Measurements from ENCODE around the gene TSEN34.

DNA sequence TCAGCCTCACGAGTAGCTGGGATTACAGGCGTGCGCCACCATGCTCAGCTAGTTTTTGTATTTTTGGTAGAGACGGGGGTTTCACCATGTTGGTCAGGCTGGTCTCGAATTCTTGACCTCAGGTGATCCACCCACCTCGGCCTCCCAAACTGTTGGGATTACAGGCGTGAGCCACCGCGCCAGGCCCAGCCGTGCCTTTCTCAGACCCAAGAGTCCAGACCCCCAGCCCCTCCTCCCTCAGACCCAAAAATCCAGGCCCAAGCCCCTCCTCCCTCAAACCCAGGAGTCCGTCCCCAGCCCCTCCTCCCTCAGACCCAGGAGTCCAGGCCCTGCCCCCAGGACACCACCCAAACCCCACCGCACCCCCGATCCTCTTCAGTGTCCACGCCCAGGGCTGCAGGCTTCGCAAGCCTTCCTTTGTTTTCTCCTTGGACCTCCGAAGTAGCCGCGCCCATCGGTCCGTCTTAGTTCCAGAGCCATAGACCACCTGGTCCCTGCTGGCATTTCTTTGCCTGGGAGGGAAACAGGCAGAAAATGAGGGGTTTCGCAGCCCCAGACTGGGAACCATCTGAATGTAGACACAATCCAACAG, 21.9 kb upstream of the TSEN34 start:
- TF ChIP-seq, protein P1, sequence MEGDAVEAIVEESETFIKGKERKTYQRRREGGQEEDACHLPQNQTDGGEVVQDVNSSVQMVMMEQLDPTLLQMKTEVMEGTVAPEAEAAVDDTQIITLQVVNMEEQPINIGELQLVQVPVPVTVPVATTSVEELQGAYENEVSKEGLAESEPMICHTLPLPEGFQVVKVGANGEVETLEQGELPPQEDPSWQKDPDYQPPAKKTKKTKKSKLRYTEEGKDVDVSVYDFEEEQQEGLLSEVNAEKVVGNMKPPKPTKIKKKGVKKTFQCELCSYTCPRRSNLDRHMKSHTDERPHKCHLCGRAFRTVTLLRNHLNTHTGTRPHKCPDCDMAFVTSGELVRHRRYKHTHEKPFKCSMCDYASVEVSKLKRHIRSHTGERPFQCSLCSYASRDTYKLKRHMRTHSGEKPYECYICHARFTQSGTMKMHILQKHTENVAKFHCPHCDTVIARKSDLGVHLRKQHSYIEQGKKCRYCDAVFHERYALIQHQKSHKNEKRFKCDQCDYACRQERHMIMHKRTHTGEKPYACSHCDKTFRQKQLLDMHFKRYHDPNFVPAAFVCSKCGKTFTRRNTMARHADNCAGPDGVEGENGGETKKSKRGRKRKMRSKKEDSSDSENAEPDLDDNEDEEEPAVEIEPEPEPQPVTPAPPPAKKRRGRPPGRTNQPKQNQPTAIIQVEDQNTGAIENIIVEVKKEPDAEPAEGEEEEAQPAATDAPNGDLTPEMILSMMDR (IDR thresholded peaks at IDR 0.05) = no peak
- TF ChIP-seq EP300 (IDR thresholded peaks at IDR 0.05) = no peak
